Hepatic stellate cell (primary cell): ENCODE results near the gene SLC52A1.
"Not testable (repeated sequence)": the region's sequence is repeated elsewhere in the genome, so short reads cannot be mapped to it uniquely, and the experiment has no call there.

Experiments
- DNase-seq: peaks from one replicate; pipeline ENCODE4 v3.0.0; 2011; ENCODE audit warnings: low spot score

SLC52A1 gene

GRCh38 chr17:5035315-5035714 lies at the start of gene SLC52A1:
SLC52A1 (minus strand) TSS chr17:5035426; CDS start chr17:5034606, 820 bp downstream.
- DNase-seq: no peak

- DNase-seq: no peak
Measured at GRCh38 chr17:5080591-5080990, 45.4 kb upstream of the SLC52A1 start.

GRCh38 chr17:5078106-5079028 lies 43.1 kb upstream of the SLC52A1 start, which contains the start of gene ZFP3:
ZFP3 (plus strand) TSS chr17:5078467; CDS start chr17:5091505, 13,038 bp downstream.
- peak; percentile 87 for DNase-seq

- no peak for DNase-seq
Measured at GRCh38 chr17:5077781-5078105, 42.5 kb upstream of the SLC52A1 start.

GRCh38 chr17:5077275-5077674 lies 42.0 kb upstream of the SLC52A1 start:
- DNase-seq: not testable (repeated sequence)

GRCh38 chr17:5075472-5075871 lies 40.2 kb upstream of the SLC52A1 start:
- not testable (repeated sequence) for DNase-seq

- DNase-seq: no peak
Measured at GRCh38 chr17:5069724-5070123, 34.5 kb upstream of the SLC52A1 start.

- DNase-seq: no peak
Measured at GRCh38 chr17:5068236-5068635, 33.0 kb upstream of the SLC52A1 start.

GRCh38 chr17:5065227-5065744 lies 30.1 kb upstream of the SLC52A1 start:
- DNase-seq: no peak

GRCh38 chr17:5055543-5055942 lies 20.3 kb upstream of the SLC52A1 start:
- DNase-seq: no peak

GRCh38 chr17:5050278-5050677 lies 15.1 kb upstream of the SLC52A1 start:
- no peak for DNase-seq

- no peak for DNase-seq
Measured at GRCh38 chr17:5049314-5049841, 14.2 kb upstream of the SLC52A1 start.

GRCh38 chr17:5047446-5047845 lies 12.2 kb upstream of the SLC52A1 start:
- no peak for DNase-seq

GRCh38 chr17:5045496-5045895 lies 10.3 kb upstream of the SLC52A1 start:
- no peak for DNase-seq

GRCh38 chr17:5044630-5045029 lies 9.4 kb upstream of the SLC52A1 start:
- DNase-seq: no peak

- DNase-seq: no peak
Measured at GRCh38 chr17:5043524-5043923, 8.3 kb upstream of the SLC52A1 start.

- DNase-seq: no peak
Measured at GRCh38 chr17:5042157-5043022, 7.2 kb upstream of the SLC52A1 start.

GRCh38 chr17:5034651-5035050 lies 575 bp downstream of the SLC52A1 start:
- DNase-seq: no peak

- no peak for DNase-seq
Measured at GRCh38 chr17:5034063-5034462, 1.2 kb downstream of the SLC52A1 start.

- no peak for DNase-seq
Measured at GRCh38 chr17:5033352-5034015, 1.7 kb downstream of the SLC52A1 start.

GRCh38 chr17:5032865-5033264 lies 2.4 kb downstream of the SLC52A1 start:
- no peak for DNase-seq
